Thymus (tissue), 11 donors: ENCODE results near the gene PLA2G5. TPM values are rescaled to one million over a fixed set of nuclear protein-coding genes. Genes with fewer than 3 reads are reported as not detected.

Source experiments
- DNase-seq, 9 donors: peaks; one replicate each; pipeline ENCODE4 v3.0.0-alpha.2; 2013; ENCODE audit warnings: low spot score in 9 of 9, low read depth in 6 of 9, missing footprints in 1 of 9
- H3K27ac ChIP-seq, 2 donors: one replicate each; pipeline ENCODE4 v1.5.1; 2013; ENCODE audit warnings: control low read depth in 1 of 2, low read depth in 1 of 2, low read length in 1 of 2, mild to moderate bottlenecking in 1 of 2, moderate library complexity in 1 of 2
- H3K27me3 ChIP-seq, 2 donors: one replicate each; pipeline ENCODE4 v1.5.1; 2013; ENCODE audit warnings: low read length in 1 of 2; ENCODE audit not compliant: control insufficient read depth in 2 of 2, insufficient read depth in 1 of 2
- H3K36me3 ChIP-seq, 2 donors: one replicate each; pipeline ENCODE4 v1.5.1; 2013; ENCODE audit warnings: low read length in 1 of 2, mild to moderate bottlenecking in 1 of 2, moderate library complexity in 1 of 2; ENCODE audit not compliant: control insufficient read depth in 2 of 2, insufficient read depth in 2 of 2
- H3K4me1 ChIP-seq, 2 donors: one replicate each; pipeline ENCODE4 v1.5.1; 2013; ENCODE audit warnings: low read length in 2 of 2; ENCODE audit not compliant: control insufficient read depth in 2 of 2, insufficient read depth in 2 of 2
- H3K4me3 ChIP-seq, 2 donors: one replicate each; pipeline ENCODE4 v1.5.1; 2013; ENCODE audit warnings: low read length in 2 of 2, control low read depth in 1 of 2, mild to moderate bottlenecking in 1 of 2
- H3K9me3 ChIP-seq, 2 donors: one replicate each; pipeline ENCODE4 v1.5.1; 2013; ENCODE audit warnings: low read length in 1 of 2, mild to moderate bottlenecking in 1 of 2; ENCODE audit not compliant: control insufficient read depth in 2 of 2, insufficient read depth in 1 of 2
- WGBS: extraction: QIAGEN DNeasy Blood & Tissue Kit; methylation state at CpG from one replicate; pipeline ENCODE4 v1.1.7; 2013; 5-methylcytosine and 5-hydroxymethylcytosine counted together
- polyA plus RNA-seq: library from polyadenylated mRNA; stranded (reverse); fragments of 200-250 nt; gene quantifications from one replicate; pipeline ENCODE4 v1.2.3, GENCODE V29; 2013
- total RNA-seq: library from RNA; stranded (reverse); fragments of 120-200 nt; gene quantifications from one replicate; pipeline ENCODE4 v1.2.4, GENCODE V29; 2013
- donor health status: healthy.

PLA2G5 gene
- total and polyA plus RNA-seq, 2 donors, result 0.09 to 1.6 TPM

DNA sequence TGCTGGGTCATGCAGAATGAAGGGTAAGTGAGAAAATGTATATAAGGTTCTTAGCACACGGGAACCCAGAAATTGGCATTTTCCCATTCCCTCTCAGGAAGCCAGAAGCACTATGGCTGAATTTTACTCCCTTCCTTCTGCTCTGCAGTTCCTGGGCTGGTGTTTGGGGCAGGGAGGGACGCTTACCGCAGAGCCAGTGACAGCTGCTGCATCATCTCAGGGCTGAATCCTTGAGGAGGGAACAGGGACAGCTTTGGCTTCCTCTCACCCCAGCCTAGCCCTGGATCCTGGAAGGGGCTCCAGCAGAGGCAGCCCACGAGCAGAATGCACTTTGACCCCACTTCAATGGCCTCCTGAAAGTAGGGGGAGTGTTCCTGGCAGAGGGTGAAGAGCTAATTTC is 37.4 kb downstream of the PLA2G5 start:
- Histone ChIP-seq H3K9me3 (no peaks in the 10 kb centered on the region), H3K4me1 (no peaks in the 10 kb centered on the region), H3K36me3 (no peaks in the 10 kb centered on the region), H3K27me3 (no peaks in the 10 kb centered on the region), H3K27ac (peak overlapping the region in 1 of 2 donors; percentile 18), H3K4me3 (no peak overlapping the region)
- WGBS, result 77% methylated on average over 4 of the region's 4 CpGs
- no peak for DNase-seq

DNA sequence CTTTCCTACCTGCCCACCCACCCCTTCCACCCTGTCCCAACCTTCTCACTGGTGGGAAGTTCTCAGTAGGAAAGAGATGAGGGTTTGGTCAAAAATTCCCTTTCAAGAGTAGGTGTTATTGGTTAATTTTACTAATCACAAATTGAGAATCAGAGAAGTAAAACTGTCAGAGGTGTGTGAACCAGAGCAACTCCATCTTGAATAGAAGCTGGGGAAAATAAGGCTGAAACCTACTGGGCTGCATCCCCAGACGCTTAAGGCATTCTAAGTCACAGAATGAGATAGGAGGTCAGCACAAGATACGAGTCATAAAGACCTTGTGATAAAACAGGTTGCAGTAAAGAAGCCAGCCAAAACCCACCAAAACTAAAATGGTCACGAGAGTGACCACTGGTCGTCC is 37.8 kb downstream of the PLA2G5 start:
- no peaks in the 10 kb centered on the region for H3K9me3 ChIP-seq
- no peak for DNase-seq
- WGBS, result 83% methylated on average over 4 of the region's 4 CpGs

DNA sequence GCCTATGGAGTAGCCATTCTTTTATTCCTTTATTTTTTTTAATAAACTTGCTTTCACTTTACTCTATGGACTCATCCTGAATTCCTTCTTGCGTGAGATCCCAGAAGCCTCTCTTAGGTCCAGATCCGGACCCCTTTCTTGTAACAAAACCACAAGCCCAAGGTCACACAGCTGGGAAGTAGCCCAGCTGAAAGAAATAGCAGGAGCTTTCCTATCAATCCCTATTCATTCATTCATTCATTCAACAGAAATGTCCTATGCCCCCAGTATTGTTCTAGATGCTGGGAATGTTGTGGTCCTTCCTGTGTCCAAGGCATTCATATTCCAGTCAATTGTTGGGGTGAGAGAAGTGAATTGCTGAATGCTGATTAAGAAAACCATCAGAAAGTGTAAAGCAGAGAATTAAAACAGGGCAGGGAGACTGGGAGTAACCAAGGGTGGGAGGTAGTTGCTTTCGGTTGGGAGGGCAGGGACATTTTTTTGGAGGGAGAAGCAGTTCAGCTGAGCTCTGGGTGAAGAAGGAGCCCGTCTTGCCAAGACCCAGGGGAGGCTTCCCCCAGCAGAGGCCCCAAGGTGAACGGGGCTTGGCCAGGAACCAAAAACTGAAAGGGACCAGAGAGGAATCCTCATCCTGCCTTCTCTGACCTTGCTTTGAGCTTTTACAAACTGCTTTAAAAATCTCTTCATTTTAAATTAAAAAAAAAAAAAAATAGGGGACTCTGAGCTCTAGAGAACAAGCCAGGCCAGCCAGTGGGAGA is 38.6 kb downstream of the PLA2G5 start:
- no peak overlapping the region for H3K27ac ChIP-seq
- H3K4me3 ChIP-seq, result no peak overlapping the region
- WGBS, result 66% methylated on average over 5 of the region's 5 CpGs
- H3K36me3 ChIP-seq, result no peaks in the 10 kb centered on the region
- H3K27me3 ChIP-seq, result no peaks in the 10 kb centered on the region
- no peaks in the 10 kb centered on the region for H3K9me3 ChIP-seq
- no peaks in the 10 kb centered on the region for H3K4me1 ChIP-seq
- no peak for DNase-seq

More for the DNA sequence above, 37.8 kb downstream of the PLA2G5 start:
- Histone ChIP-seq H3K4me3 (no peak overlapping the region), H3K4me1 (no peaks in the 10 kb centered on the region), H3K27ac (peak overlapping the region in 1 of 2 donors; percentile 18), H3K27me3 (no peaks in the 10 kb centered on the region), H3K36me3 (no peaks in the 10 kb centered on the region)

DNA sequence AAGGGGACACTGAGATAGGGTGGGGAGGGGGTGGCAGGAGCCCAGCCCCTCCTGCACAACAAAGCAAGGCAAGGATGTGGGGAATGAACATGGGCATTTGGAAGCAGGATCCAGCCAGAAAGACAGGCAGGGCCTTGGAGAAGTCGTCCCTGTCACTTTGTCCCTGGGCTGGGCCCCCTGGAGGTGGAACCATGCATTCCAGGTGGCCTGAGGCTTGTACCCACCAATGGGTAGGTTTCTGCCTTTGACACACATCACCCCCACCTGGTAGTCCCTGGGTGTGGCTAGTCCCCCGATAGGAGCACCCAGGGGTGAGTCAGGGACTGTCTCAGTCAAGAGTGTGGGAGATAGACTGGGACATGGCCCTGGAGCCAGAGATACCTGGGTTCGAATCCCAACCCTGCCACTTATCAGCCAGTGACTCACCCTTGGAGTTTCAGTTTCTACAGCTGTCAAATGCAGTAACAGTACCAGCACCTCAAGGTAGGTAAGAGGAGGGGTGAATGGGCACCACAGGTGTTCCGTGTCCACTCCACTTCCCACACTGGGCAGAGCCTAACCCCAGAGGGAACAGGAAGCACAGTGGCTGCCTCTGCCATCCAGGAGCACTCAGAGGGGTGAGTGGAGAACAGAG is 39.3 kb downstream of the PLA2G5 start:
- H3K36me3 ChIP-seq, result no peaks in the 10 kb centered on the region
- no peaks in the 10 kb centered on the region for H3K9me3 ChIP-seq
- no peaks in the 10 kb centered on the region for H3K27me3 ChIP-seq
- H3K4me3 ChIP-seq, result no peak overlapping the region
- H3K27ac ChIP-seq, result no peak overlapping the region
- WGBS, result 89% methylated on average over 4 of the region's 4 CpGs
- no peak for DNase-seq
- no peaks in the 10 kb centered on the region for H3K4me1 ChIP-seq

DNA sequence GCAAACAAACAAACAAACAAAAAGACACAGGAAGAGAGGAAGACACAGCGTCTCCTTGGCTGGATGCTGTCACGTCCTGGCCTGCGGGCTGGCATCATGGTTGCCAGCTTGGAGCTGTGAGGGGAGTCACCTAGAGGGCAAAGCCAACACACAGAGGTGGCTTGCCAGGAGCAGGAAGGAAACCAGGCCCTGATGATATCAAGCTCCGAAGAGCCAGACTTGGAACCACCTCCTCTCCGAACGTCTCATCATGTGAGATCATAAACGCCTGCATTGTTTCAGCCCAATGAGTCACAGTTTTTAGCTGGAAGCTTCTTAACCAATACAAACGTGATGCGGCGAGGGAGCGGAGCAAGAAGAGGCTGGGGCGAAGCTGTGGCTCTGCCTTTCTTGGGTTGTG is 40.7 kb downstream of the PLA2G5 start:
- H3K36me3 ChIP-seq, result no peaks in the 10 kb centered on the region
- no peak overlapping the region for H3K27ac ChIP-seq
- H3K27me3 ChIP-seq, result no peaks in the 10 kb centered on the region
- H3K4me1 ChIP-seq, result no peaks in the 10 kb centered on the region
- H3K4me3 ChIP-seq, result no peak overlapping the region
- WGBS, result 90% methylated on average over 12 of the region's 12 CpGs
- no peaks in the 10 kb centered on the region for H3K9me3 ChIP-seq
- DNase-seq, result no peak

DNA sequence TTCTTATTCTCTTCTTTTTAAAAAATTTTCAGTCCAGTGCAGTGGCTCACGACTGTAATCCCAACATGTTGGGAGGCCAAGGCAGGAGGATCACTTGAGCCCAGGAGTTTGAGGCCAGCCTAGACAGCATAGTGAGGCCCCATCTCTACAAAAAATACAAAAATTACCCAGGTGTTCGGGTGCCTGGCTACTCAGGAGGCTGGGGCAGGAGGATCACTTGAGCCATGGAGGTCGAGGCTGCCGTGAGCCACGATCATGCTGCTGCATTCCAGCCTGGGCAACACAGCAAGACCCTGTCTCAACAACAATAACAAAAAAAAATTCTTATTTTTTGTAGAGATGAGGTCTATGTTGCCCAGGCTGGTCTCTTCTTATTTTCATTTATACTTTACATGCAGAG is 41.5 kb downstream of the PLA2G5 start:
- DNase-seq, result no peak
- H3K9me3 ChIP-seq, result no peaks in the 10 kb centered on the region
- H3K4me1 ChIP-seq, result no peaks in the 10 kb centered on the region
- H3K27me3 ChIP-seq, result no peaks in the 10 kb centered on the region
- no peak overlapping the region for H3K27ac ChIP-seq
- H3K36me3 ChIP-seq, result no peaks in the 10 kb centered on the region
- 97% methylated on average over 5 of the region's 5 CpGs for WGBS
- H3K4me3 ChIP-seq, result no peak overlapping the region

DNA sequence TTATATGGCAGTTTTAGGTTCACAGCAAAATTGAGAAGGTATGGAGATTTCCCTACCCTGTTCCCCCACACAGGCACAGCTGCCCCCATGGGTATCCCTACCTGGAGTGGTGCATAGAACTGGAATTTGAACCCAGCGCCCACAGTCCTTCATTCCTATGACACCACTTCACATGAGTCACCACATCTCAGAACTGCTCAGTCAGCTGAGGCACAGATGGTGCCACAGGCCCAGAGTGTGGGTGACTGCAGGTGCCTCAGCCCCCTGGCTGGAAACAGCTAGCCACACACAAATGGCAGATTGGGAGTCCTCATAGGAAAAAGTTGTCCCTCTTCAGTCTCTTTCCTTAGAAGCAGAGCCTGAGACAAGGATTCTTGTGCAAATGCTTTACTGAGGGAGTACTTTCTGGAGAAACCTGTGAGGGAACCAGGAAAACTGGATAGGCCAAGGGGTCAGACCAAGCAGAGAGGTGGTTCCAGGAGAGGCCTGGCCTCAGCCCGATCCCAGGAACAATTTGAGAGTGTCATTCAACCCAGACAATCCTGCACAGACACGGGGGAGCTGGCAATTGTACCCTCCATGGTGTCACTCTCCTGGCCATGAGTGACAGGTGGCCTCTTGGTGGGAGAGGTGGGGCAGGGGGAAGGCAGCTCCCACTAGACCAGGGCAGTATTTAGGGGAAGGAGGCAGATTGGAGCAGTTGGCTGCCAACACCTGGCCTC is 42.4 kb downstream of the PLA2G5 start:
- 91% methylated on average over 3 of the region's 3 CpGs for WGBS
- Histone ChIP-seq H3K9me3 (no peaks in the 10 kb centered on the region), H3K27me3 (no peaks in the 10 kb centered on the region), H3K27ac (no peak overlapping the region), H3K4me3 (no peak overlapping the region), H3K36me3 (no peaks in the 10 kb centered on the region), H3K4me1 (no peaks in the 10 kb centered on the region)
- DNase-seq, result no peak

DNA sequence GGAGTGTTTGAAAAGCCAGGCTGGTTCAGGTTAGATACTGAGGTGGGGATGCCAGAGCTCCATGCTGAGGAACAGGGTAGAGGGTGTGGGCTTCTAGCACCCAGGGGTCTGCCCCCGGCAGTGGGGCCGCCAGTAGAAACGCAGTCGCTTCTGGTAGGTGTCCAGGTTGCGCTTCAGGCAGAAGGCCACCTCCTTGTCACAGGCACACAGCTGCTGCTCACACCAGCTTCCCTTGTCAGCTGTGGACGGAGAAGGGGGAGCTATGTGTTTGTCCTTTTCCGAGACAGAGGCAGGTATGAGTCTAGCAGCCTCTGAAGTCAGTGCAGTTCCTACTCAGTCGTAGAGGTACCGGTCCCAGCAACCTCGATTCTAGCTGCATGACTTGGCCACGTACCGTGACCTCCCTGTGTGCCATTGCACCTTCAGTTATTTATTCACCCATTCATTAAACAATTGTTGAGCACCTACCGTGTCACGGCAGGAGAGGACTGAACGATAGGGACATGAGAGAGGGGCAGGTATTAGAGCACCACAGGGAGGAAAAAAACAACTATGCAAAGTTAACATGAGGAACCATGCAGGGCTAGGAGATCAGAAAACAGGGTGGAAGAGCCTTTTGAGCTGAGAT is 44.1 kb downstream of the PLA2G5 start:
- DNase-seq, result no peak
- no peak overlapping the region for H3K4me3 ChIP-seq
- 85% methylated on average over 15 of the region's 15 CpGs for WGBS
- no peaks in the 10 kb centered on the region for H3K36me3 ChIP-seq
- no peaks in the 10 kb centered on the region for H3K9me3 ChIP-seq
- H3K27ac ChIP-seq, result no peak overlapping the region
- H3K27me3 ChIP-seq, result no peaks in the 10 kb centered on the region
- no peaks in the 10 kb centered on the region for H3K4me1 ChIP-seq

DNA sequence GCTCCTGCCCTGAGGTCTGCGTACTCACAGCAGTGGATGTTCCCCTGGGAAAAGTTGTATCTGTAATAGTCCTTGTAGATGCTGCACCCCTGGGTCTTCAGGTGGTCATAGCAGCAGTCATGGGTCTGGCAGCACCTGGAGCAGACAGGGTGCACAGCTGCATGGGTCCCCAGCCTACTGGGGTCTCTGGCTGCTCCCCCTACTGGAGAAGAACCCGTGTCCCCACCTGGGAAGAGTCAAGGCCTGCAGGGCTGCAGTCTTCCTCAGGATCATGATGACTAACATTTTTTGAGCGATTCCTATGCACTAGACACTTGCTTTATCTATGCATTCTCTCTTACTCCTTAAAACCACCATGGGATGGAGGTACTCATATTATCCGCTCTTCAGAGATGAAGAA is 45.5 kb downstream of the PLA2G5 start:
- Histone ChIP-seq H3K27ac (no peak overlapping the region), H3K4me3 (no peak overlapping the region), H3K4me1 (no peaks in the 10 kb centered on the region), H3K9me3 (no peaks in the 10 kb centered on the region), H3K36me3 (no peaks in the 10 kb centered on the region), H3K27me3 (no peaks in the 10 kb centered on the region)
- DNase-seq, result no peak
- WGBS, result 88% methylated on average over 4 of the region's 4 CpGs
